Calu3 (cell line): ENCODE measurements around the gene CEP41. TPM values are rescaled to one million over a fixed set of nuclear protein-coding genes. Genes with fewer than 3 reads are reported as not detected.
A peak's percentile ranks its signal among the peaks of the same experiment; 100 is the strongest.

Source experiments
- BruUV-seq: library from RNA; stranded (reverse); fragments of 400-500 nt; replicated peaks from 2 replicates; lab custom pipeline; 2021; lab: Mats Ljungman, UMichigan
- CTCF ChIA-PET: fragments of 300-600 bp; sonication (Branson Sonifier 250); formaldehyde crosslinking; loops from one replicate; lab custom pipeline; 2022; ENCODE audit warnings: antibody characterized with exemption; lab: Charles Lee
- DNase-seq: peaks from one replicate; pipeline ENCODE4 v3.0.0; 2022
- H3K27ac Mint-ChIP-seq: one replicate; pipeline ENCODE4 v1.8.0; 2022; ENCODE audit warnings: mixed read lengths; ENCODE audit not compliant: unreplicated experiment
- H3K27me3 Mint-ChIP-seq: one replicate; pipeline ENCODE4 v1.8.0; 2022; ENCODE audit warnings: mixed read lengths; ENCODE audit not compliant: unreplicated experiment
- H3K36me3 Mint-ChIP-seq: one replicate; pipeline ENCODE4 v1.8.0; 2022; ENCODE audit warnings: mild to moderate bottlenecking, moderate library complexity, mixed read lengths; ENCODE audit not compliant: insufficient read depth, unreplicated experiment
- H3K4me1 Mint-ChIP-seq: one replicate; pipeline ENCODE4 v1.8.0; 2022; ENCODE audit warnings: mild to moderate bottlenecking, low read depth, mixed read lengths; ENCODE audit not compliant: unreplicated experiment
- H3K4me3 Mint-ChIP-seq: one replicate; pipeline ENCODE4 v1.8.0; 2022; ENCODE audit warnings: mild to moderate bottlenecking, low read depth, moderate library complexity, mixed read lengths; ENCODE audit not compliant: unreplicated experiment
- H3K9me3 Mint-ChIP-seq: one replicate; pipeline ENCODE4 v1.8.0; 2022; ENCODE audit warnings: low read depth, mixed read lengths; ENCODE audit not compliant: unreplicated experiment
- intact Hi-C: fragments of 100-400 bp; cut with micrococcal nuclease; formaldehyde crosslinking; loops from one replicate; pipeline ENCODE4 v1.10.0; 2022; ENCODE audit not compliant: unreplicated experiment
- total RNA-seq: library from RNA; stranded (reverse); gene quantifications from 2 replicates; pipeline ENCODE4 v1.2.3, GENCODE V29; 2022
- TF ChIP-seq, protein P1 (sequence below): fragments of 200-600 bp; IDR thresholded peaks from one replicate; pipeline ENCODE4 v1.8.0; 2022; ENCODE audit warnings: antibody characterized with exemption; ENCODE audit not compliant: unreplicated experiment

CEP41 gene
- total RNA-seq, 1 experiment from 2014 or later: 21.6 TPM

DNA sequence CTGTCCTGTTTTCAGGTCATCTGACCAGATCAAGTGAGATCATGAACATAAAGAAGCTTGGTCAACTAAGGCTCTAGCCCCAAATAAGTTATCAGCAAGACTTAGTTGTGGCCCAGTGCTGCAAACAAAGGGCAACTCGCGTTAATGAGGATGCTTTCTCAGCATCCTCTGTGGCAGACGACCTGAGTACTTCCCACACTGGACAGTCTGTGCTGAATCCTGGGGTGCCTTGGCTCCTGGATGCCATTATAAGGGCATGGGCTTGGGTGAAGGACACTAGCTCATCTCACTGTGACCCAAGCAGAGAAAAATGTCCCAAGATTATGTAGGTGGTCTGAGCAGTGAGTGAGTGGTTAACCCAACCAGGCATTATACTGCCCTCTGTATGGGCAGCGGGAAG is 82.3 kb downstream of the CEP41 start:
- CTCF ChIA-PET: no interaction called here
- TF ChIP-seq, protein P1, sequence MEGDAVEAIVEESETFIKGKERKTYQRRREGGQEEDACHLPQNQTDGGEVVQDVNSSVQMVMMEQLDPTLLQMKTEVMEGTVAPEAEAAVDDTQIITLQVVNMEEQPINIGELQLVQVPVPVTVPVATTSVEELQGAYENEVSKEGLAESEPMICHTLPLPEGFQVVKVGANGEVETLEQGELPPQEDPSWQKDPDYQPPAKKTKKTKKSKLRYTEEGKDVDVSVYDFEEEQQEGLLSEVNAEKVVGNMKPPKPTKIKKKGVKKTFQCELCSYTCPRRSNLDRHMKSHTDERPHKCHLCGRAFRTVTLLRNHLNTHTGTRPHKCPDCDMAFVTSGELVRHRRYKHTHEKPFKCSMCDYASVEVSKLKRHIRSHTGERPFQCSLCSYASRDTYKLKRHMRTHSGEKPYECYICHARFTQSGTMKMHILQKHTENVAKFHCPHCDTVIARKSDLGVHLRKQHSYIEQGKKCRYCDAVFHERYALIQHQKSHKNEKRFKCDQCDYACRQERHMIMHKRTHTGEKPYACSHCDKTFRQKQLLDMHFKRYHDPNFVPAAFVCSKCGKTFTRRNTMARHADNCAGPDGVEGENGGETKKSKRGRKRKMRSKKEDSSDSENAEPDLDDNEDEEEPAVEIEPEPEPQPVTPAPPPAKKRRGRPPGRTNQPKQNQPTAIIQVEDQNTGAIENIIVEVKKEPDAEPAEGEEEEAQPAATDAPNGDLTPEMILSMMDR: no peak
- H3K4me3 Mint-ChIP-seq: no peak overlapping the region
- no TSS peak for BruUV-seq
- H3K9me3 Mint-ChIP-seq: peaks cover 7% of the 10 kb centered on the region
- peaks cover 40% of the 10 kb centered on the region for H3K4me1 Mint-ChIP-seq
- peaks cover 6% of the 10 kb centered on the region for H3K36me3 Mint-ChIP-seq
- intact Hi-C loops: no loop called here
- no peaks in the 10 kb centered on the region for H3K27me3 Mint-ChIP-seq
- no peak for DNase-seq
- H3K27ac Mint-ChIP-seq: no peak overlapping the region

DNA sequence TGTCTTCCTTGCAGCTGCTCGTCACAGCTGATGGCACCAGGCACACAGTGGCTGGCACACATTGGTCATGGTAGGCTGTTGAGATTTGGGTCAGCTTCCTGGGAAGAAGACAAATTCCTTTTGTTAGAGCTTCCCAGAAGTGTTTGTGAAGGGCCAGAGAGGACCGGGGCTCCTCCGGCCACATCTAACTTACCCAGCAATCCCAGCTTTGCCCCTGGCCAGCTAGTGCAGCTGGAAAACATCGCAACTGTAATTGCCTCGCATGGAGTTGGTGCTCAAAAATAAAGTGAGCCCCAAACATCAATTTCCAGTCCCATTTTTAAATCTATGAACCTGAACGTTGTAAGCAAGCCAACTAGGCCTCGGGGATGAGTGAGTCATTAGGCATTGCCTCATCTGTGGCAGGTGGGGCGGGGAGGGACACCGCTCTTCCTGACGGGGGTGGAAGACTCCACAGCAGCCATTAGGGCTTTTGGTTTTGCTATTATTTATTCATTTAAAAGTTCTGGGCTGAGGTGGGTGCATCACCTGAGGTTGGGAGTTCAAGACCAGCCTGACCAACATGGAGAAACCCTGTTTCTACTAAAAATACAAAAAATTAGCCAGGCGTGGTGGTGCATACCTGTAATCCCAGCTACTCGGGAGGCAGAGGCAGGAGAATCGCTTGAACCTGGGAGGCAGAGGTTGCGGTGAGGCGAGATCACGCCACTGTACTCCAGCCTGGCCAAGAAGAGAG is 83.8 kb downstream of the CEP41 start:
- Mint-ChIP-seq H3K27ac (peak overlapping the region; percentile 43), H3K4me1 (peaks cover 43% of the 10 kb centered on the region), H3K36me3 (peaks cover 6% of the 10 kb centered on the region), H3K27me3 (peaks cover under 1% of the 10 kb centered on the region), H3K9me3 (peaks cover 7% of the 10 kb centered on the region), H3K4me3 (peak overlapping the region; percentile 12)
- intact Hi-C loops: no loop called here
- BruUV-seq: no TSS peak
- CTCF ChIA-PET: interaction anchor here (0.6 to 1.1 kb wide), 3 partner anchors 56 to 884 kb away, joined by 4 to 5 read pairs (median 4); no protein-coding TSS in a partner anchor
- TF ChIP-seq, protein P1: no peak
- peak; percentile 76 for DNase-seq

DNA sequence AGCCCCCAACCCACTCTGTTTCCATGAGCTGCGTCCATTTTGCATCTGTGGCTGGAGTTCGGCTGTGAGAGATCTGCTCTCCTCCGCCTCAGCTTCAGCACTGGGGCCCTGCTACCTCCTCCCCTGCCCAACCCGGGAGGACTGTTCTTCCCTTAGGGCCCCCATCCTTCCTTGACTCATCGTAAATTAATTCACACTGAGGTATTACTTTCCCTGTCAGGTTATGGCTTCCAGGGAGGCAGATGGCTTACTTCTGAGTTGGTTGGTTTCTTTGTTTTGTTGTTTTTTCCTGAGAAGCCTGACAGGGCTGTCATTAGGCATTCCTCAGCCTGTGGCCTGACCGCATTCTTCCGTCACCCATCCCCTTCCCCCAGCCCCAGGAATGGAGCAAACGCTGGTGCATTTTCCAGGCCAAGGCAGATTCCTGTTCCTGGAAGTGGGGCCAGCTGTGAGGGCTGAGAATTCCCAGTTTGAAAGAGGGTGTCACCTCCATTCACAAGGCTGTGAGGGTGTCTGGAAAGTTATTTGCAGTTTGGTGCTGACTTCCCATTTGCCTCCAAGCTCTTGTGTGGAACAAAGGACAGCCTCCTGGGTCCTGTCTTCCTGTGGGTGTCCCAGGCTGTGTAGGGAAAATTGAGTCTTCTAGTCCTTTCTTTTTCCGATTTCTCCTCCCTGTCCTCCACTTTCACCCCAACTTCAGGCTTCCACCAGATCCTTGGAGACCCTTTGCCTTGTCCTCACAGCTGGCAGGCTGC is 84.5 kb downstream of the CEP41 start:
- Mint-ChIP-seq H3K4me1 (peaks cover 51% of the 10 kb centered on the region), H3K27me3 (peaks cover 8% of the 10 kb centered on the region), H3K27ac (peak overlapping the region; percentile 43), H3K36me3 (peaks cover 6% of the 10 kb centered on the region), H3K9me3 (peaks cover 7% of the 10 kb centered on the region), H3K4me3 (no peak overlapping the region)
- DNase-seq: peak; percentile 76
- no TSS peak for BruUV-seq
- intact Hi-C loops: no loop called here
- TF ChIP-seq, protein P1: no peak
- CTCF ChIA-PET: interaction anchor here (0.6 kb wide), 1 partner anchor 885 kb away, joined by 4 read pairs; no protein-coding TSS in a partner anchor

DNA sequence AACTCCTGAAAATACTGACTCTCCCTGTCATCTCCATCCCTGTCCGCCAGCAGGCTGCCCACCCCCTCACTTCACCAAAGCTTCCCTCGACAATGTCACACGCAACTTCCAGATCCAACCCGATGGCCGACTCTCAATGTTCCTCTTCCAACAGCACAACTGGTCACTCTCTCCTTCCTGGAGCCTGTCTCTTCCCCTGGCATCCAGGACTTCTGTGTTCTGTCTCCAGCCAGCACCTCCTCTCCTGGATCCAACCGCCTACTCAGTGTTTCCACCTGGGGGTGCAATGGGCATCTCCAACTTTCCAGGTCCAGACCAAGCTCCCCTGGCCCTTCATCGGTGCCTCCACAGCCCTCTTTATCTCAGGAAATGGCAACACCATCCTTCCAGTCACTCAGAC is 87.6 kb downstream of the CEP41 start:
- intact Hi-C loops: no loop called here
- Mint-ChIP-seq H3K27ac (peak overlapping the region; percentile 5), H3K27me3 (peaks cover 22% of the 10 kb centered on the region), H3K4me1 (peaks cover 51% of the 10 kb centered on the region), H3K36me3 (peaks cover 6% of the 10 kb centered on the region), H3K9me3 (no peaks in the 10 kb centered on the region), H3K4me3 (no peak overlapping the region)
- TF ChIP-seq, protein P1: no peak
- no peak for DNase-seq
- no TSS peak for BruUV-seq
- CTCF ChIA-PET: no interaction called here
